Mesenchymal stem cell (in vitro differentiated cells and primary cell): ENCODE data around the gene LIPG.
A peak's percentile ranks its signal among the peaks of the same experiment; 100 is the strongest.

Source experiments
- DNase-seq: peaks from one replicate; pipeline ENCODE4 v3.0.0-alpha.2; 2013
- H2AFZ ChIP-seq: one replicate; pipeline ENCODE4 v1.6.1; 2013; ENCODE audit warnings: low read depth, mild to moderate bottlenecking, control low read depth, inconsistent platforms, low read length, moderate library complexity
- H2AK5ac ChIP-seq: 2 replicates; pipeline ENCODE4 v1.6.1; 2013; ENCODE audit warnings: low read length, moderate library complexity, mild to moderate bottlenecking, inconsistent platforms; ENCODE audit not compliant: severe bottlenecking
- H2BK120ac ChIP-seq: one replicate; pipeline ENCODE4 v1.6.1; 2013; ENCODE audit warnings: low read depth, mild to moderate bottlenecking, inconsistent platforms, low read length, moderate library complexity
- H2BK12ac ChIP-seq, 2 experiments: one replicate each; pipeline ENCODE4 v1.6.1; 2013; ENCODE audit warnings: inconsistent platforms in 2 of 2, low read length in 2 of 2, mild to moderate bottlenecking in 2 of 2, moderate library complexity in 2 of 2, control low read depth in 1 of 2
- H2BK15ac ChIP-seq: one replicate; pipeline ENCODE4 v1.6.1; 2013; ENCODE audit warnings: mild to moderate bottlenecking, low read depth, inconsistent platforms; ENCODE audit not compliant: poor library complexity, severe bottlenecking
- H2BK5ac ChIP-seq: 2 replicates; pipeline ENCODE4 v1.6.1; 2013; ENCODE audit warnings: low read depth, mild to moderate bottlenecking, low read length, control low read depth, inconsistent platforms; ENCODE audit not compliant: poor library complexity, severe bottlenecking
- H3K14ac ChIP-seq, 2 experiments: one replicate each; pipeline ENCODE4 v1.6.1; 2013; ENCODE audit warnings: inconsistent platforms in 2 of 2, low read length in 2 of 2, control low read depth in 1 of 2, mild to moderate bottlenecking in 1 of 2, moderate library complexity in 1 of 2
- H3K18ac ChIP-seq, 2 experiments: one replicate each; pipeline ENCODE4 v1.6.1; 2013; ENCODE audit warnings: inconsistent platforms in 2 of 2, low read length in 2 of 2, control low read depth in 1 of 2, low read depth in 1 of 2, mild to moderate bottlenecking in 1 of 2
- H3K23ac ChIP-seq, 2 experiments: one replicate each; pipeline ENCODE4 v1.6.1; 2013; ENCODE audit warnings: inconsistent platforms in 2 of 2, low read length in 2 of 2, mild to moderate bottlenecking in 2 of 2, moderate library complexity in 2 of 2, control low read depth in 1 of 2
- H3K27ac ChIP-seq: 2 replicates; pipeline ENCODE4 v1.5.1; 2013; ENCODE audit warnings: mild to moderate bottlenecking, moderate library complexity, low read length, control low read depth, inconsistent platforms; ENCODE audit not compliant: poor library complexity, severe bottlenecking
- H3K27me3 ChIP-seq, 2 experiments: 2 replicates each; pipeline versions ENCODE4 v1.6.1 to v1.7.0; 2013; ENCODE audit warnings: low read length in 2 of 2, mild to moderate bottlenecking in 2 of 2, moderate library complexity in 2 of 2, control low read depth in 1 of 2, inconsistent platforms in 1 of 2; ENCODE audit not compliant: control insufficient read depth in 1 of 2, insufficient read depth in 1 of 2
- H3K36me3 ChIP-seq, 2 experiments: 2 replicates each; pipeline versions ENCODE4 v1.6.1 to v1.7.0; 2013; ENCODE audit warnings: low read length in 2 of 2, control low read depth in 1 of 2, inconsistent platforms in 1 of 2, low read depth in 1 of 2, mild to moderate bottlenecking in 1 of 2; ENCODE audit not compliant: insufficient read depth in 2 of 2, control insufficient read depth in 1 of 2
- H3K4ac ChIP-seq, 2 experiments: one replicate each; pipeline ENCODE4 v1.6.1; 2013; ENCODE audit warnings: inconsistent platforms in 2 of 2, low read length in 2 of 2, mild to moderate bottlenecking in 2 of 2, moderate library complexity in 2 of 2, control low read depth in 1 of 2, low read depth in 1 of 2
- H3K4me1 ChIP-seq: 2 replicates; pipeline ENCODE4 v1.6.1; 2013; ENCODE audit warnings: low read depth, low read length, control low read depth; ENCODE audit not compliant: control insufficient read depth, insufficient read depth
- H3K4me2 ChIP-seq: 2 replicates; pipeline ENCODE4 v1.6.1; 2013; ENCODE audit warnings: low read length, mild to moderate bottlenecking, inconsistent platforms; ENCODE audit not compliant: poor library complexity, severe bottlenecking
- H3K4me3 ChIP-seq, 2 experiments: 2 replicates each; pipeline versions ENCODE4 v1.5.1 to v1.7.0; 2013; ENCODE audit warnings: low read length in 2 of 2, mild to moderate bottlenecking in 2 of 2, control low read depth in 1 of 2, low read depth in 1 of 2; ENCODE audit not compliant: insufficient read depth in 1 of 2
- H3K79me1 ChIP-seq: replicated peaks from 2 replicates; pipeline ENCODE4 v1.6.1; 2013; ENCODE audit warnings: mild to moderate bottlenecking, control low read depth, low read length, inconsistent platforms; ENCODE audit not compliant: poor library complexity, severe bottlenecking
- H3K9ac ChIP-seq: 2 replicates; pipeline ENCODE4 v1.7.0; 2013; ENCODE audit warnings: mild to moderate bottlenecking, low read length, moderate library complexity
- H3K9me3 ChIP-seq: 2 replicates; pipeline ENCODE4 v1.7.0; 2013; ENCODE audit warnings: mild to moderate bottlenecking, low read length; ENCODE audit not compliant: control insufficient read depth
- H4K8ac ChIP-seq: one replicate; pipeline ENCODE4 v1.6.1; 2013; ENCODE audit warnings: inconsistent platforms, mild to moderate bottlenecking, low read length, moderate library complexity
- H4K91ac ChIP-seq: one replicate; pipeline ENCODE4 v1.6.1; 2013; ENCODE audit warnings: mild to moderate bottlenecking, low read length, inconsistent platforms
- WGBS: methylation state at CpG from one replicate; pipeline ENCODE4 v1.1.7; 2013; ENCODE audit warnings: mixed read lengths; 5-methylcytosine and 5-hydroxymethylcytosine counted together

LIPG gene

DNA sequence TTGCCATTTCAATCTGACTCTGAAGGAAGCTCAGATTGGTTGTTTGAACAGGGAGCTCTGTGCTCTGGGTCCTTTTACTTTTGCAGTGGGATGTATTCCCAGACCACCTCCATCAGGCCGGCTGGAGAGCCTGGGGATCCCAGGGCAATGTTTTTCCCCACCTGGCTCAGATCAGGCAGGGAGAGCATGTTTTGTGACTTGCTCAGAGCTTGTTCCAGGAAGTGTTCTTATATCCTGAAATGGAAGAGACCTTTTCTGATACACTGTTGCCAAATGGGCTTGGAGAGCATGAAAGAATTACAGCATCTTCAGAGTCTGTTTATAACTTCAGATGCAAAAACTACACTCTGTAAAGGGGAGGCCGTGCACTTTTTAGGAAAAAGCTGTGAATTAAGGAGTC is 56.0 kb downstream of the LIPG start:
- Histone ChIP-seq H3K14ac (no peak overlapping the region), H4K91ac (no peak overlapping the region), H3K23ac (no peak overlapping the region), H3K4me3 (no peak overlapping the region), H3K9ac (no peak overlapping the region), H2AFZ (no peak overlapping the region), H2AK5ac (no peak overlapping the region), H3K79me1 (no peaks in the 10 kb centered on the region), H2BK15ac (no peak overlapping the region), H3K18ac (no peak overlapping the region), H2BK5ac (no peak overlapping the region), H2BK12ac (no peak overlapping the region), H3K4me1 (peaks cover 20% of the 10 kb centered on the region), H3K4ac (no peak overlapping the region), H3K4me2 (no peak overlapping the region), H4K8ac (no peak overlapping the region), H3K9me3 (no peaks in the 10 kb centered on the region), H3K27ac (no peak overlapping the region), H3K27me3 (peaks cover 0 to 18% of the 10 kb centered on the region in 2 experiments), H3K36me3 (no peaks in the 10 kb centered on the region), H2BK120ac (no peak overlapping the region)
- 81% methylated on average over 2 of the region's 2 CpGs for WGBS
- DNase-seq, result no peak

DNA sequence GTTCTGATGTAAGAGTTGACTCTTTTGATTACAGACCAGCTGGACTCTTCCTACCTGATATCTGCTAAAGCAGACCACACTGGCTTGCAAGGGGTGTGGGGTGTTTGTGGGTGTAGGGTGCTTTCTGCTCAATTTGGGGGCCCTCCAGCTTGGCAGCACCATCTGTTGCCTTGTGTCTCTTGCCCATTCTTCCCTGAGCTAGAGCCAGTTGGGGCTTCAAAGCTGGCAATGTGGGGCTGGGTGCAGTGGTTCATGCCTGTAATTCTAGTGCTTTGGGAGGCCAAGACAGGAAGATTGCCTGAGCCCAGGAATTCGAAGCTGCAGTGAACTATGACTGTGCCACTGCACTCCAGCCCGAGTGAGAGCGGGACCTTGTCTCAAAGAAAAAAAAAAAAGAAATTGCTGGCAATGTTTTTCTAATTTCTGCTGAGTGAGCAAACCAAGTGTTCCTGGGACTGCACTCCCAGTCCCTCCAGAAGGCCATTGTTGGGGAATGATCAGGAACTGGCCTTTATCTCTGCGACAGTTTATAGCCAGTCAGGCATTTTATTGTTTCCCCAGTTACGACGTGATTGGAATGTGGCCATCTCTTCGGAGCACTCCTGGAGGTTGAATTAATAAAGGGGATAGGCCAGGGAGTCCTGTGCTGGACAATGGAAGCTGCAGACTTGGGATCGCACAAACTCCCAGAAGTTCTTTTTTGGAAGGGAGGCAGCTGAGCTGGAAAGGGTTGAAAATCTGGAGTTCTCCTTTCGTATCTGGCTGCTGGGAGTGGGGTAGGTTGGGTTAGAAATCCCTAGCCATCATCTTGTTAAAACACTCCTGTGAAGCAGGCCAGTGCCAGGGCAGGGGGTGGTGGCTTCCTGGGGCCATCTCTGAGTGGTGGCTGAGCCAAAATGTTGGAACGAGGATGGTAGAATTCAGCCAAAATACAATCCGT is 57.2 kb downstream of the LIPG start:
- Histone ChIP-seq H3K9me3 (no peaks in the 10 kb centered on the region), H2BK15ac (no peak overlapping the region), H3K4ac (no peak overlapping the region), H3K4me2 (no peak overlapping the region), H3K27ac (no peak overlapping the region), H3K4me1 (peaks cover 13% of the 10 kb centered on the region), H2BK5ac (no peak overlapping the region), H4K8ac (peak overlapping the region; percentile 12), H3K27me3 (peaks cover 0 to 11% of the 10 kb centered on the region in 2 experiments), H3K79me1 (no peaks in the 10 kb centered on the region), H2AFZ (no peak overlapping the region), H3K9ac (no peak overlapping the region), H3K36me3 (no peaks in the 10 kb centered on the region), H4K91ac (no peak overlapping the region), H2BK120ac (no peak overlapping the region), H3K14ac (no peak overlapping the region), H3K18ac (peak overlapping the region in 1 of 2 experiments; percentile 13), H3K4me3 (no peak overlapping the region), H3K23ac (no peak overlapping the region), H2BK12ac (no peak overlapping the region), H2AK5ac (peak overlapping the region; percentile 25)
- 42% methylated on average over 9 of the region's 11 CpGs for WGBS
- no peak for DNase-seq

DNA sequence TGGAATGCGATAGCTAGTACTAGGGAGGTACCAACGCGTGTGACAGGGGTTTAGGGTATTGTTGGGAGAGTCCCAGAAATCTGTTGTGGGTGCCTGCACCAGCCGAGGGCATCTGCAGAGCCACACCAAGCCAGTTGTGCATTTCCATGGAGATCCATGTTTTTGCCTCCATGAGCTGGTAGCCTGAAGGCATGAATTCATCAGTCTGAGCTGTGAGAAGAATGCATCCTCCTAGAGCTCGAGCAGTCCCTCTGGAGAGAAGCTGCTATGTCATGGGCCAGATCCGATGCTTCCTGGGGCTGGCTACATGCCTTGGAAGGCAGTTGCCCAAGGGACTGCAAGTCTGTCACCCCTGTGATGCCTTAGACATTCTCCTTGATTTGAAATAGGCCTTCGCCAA is 57.9 kb downstream of the LIPG start:
- 97% methylated on average over 7 of the region's 7 CpGs for WGBS
- Histone ChIP-seq H2BK12ac (no peak overlapping the region), H3K27me3 (peaks cover 0 to 11% of the 10 kb centered on the region in 2 experiments), H4K91ac (no peak overlapping the region), H3K4me2 (no peak overlapping the region), H2BK5ac (no peak overlapping the region), H3K79me1 (no peaks in the 10 kb centered on the region), H3K36me3 (no peaks in the 10 kb centered on the region), H3K4me3 (no peak overlapping the region), H3K4me1 (peaks cover 12% of the 10 kb centered on the region), H3K9me3 (no peaks in the 10 kb centered on the region), H2BK120ac (no peak overlapping the region), H3K18ac (no peak overlapping the region), H3K14ac (no peak overlapping the region), H3K23ac (no peak overlapping the region), H3K4ac (no peak overlapping the region), H2AFZ (no peak overlapping the region), H2BK15ac (no peak overlapping the region), H2AK5ac (no peak overlapping the region), H3K9ac (no peak overlapping the region), H3K27ac (no peak overlapping the region), H4K8ac (no peak overlapping the region)
- DNase-seq, result no peak

DNA sequence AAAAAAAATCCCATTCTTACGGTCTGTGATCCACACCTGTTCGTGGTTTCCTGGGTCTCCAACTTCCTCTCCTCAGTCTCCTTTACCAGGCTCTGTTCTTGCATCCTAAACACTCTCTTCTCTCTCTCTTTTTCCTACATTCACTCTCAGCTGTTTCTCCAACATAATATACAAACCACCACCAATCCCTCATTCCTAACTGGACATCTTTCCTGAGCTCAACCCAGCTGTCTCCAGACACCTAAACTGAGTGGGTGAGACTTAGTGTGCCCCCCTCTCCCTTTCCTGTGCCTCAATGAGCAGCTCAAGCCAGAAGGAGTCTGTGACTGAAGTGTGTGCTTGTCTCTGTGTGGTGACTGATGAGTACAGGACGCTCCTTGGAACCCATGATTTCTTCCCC is 59.4 kb downstream of the LIPG start:
- Histone ChIP-seq H3K14ac (no peak overlapping the region), H2BK15ac (no peak overlapping the region), H2BK12ac (no peak overlapping the region), H3K27me3 (peaks cover 0 to 5% of the 10 kb centered on the region in 2 experiments), H3K23ac (no peak overlapping the region), H3K79me1 (no peaks in the 10 kb centered on the region), H4K8ac (no peak overlapping the region), H2BK120ac (no peak overlapping the region), H3K4ac (no peak overlapping the region), H2AFZ (no peak overlapping the region), H3K4me1 (peaks cover 18% of the 10 kb centered on the region), H3K27ac (no peak overlapping the region), H3K4me3 (no peak overlapping the region), H3K36me3 (no peaks in the 10 kb centered on the region), H3K4me2 (no peak overlapping the region), H2AK5ac (no peak overlapping the region), H2BK5ac (no peak overlapping the region), H3K9ac (no peak overlapping the region), H3K9me3 (no peaks in the 10 kb centered on the region), H3K18ac (no peak overlapping the region), H4K91ac (no peak overlapping the region)
- WGBS, result 86% methylated on average over 3 of the region's 3 CpGs
- no peak for DNase-seq
